ENCODE results near the gene LAPTM5.

The LAPTM5 gene

DNA sequence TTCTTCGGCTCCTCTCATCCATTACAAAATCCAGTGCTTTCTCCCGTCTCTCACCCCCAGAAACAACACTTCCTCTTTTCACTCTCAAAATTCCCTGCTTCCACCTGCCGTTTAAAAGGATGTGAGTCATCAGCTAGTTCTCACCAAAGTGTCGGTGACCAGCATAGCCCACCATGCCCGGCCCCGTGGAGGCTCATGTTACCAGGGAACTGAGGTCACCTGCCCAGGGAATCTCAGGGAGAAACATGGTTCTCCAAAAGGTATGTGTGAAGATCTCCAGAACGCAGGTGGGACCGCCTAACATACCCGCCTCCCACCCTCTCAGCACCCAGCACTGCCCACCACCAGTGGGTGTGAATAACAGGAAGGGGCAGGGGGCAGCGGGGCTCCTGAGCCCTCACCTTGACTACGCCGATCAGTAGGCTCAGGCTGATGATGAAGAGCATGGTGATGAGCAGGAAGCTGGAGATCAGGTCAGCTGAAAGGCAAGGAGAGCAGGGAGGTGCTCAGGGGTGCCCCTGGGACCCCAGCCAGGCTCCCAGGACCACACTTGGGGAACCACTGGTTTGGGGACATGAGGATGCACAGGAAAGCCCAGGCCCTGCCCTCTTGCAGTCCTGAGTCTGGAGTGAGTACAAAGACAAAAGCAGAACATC is 16.2 kb downstream of the LAPTM5 start:
- no peak for DNase-seq

DNA sequence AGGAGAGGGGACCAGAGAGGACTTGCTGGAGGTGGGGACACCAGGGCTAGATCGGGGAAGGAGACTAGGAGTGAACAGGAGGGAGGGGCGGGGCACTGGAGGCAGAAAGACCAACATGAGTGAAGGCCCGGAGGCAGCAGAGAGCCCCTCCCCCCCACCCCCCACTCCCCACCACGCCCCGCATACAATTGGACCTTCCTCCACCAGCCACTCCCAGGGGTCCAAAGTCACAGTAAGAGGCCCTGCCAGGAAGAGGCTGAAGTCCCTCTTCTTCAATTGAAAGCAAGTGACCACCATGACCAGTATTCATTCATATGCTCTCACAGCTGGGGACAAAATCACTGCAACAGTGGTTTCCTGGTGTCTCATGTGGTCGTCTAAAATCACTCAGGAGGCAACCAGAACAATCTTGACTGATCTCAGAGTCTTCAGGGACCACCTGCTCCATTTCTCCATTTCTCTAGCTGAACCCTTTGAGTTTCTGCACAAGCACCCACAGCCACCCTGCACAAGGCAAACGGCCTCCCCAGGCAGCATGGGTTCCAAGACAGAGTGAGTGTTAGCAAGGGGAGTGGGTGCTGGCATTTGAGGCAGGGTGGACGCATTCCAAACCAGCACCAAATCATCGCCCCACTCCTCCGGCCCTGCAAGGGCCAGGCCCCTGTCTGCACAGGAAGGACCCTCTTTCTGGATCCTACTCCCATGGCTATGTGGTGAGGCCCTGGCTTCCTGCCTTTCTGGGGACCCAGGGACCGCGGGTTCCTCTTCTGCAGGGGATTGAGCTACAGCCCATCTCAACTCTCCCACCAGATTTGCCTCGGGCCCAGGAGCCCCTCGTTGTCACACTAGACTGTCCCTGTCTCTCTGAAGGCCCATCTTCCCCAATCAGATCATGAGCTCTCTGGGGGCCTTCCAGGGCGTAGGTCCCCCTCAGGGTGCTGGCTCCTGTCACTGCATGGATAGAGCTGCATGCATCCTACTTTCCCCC is 17.0 kb downstream of the LAPTM5 start:
- DNase-seq = no peak

DNA sequence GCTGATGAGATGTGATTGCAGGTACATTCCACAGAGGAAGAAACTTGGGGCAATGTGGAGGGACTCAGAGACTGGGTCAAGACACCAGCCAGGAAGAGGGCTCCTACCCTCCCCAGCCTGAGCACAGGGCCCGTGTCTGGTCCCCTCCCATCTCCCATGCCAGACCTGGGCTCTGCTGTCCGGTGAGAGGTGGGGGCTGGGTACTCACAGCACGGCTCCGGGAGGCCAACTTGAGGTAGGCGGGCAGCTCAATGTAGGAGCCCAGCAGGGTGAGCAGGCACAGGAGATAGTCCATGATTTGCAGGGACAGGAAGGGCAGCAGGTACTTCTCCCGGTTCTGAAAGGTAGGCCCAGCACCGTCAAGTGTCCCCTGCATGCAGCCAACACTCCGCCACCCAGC is 18.0 kb downstream of the LAPTM5 start:
- DNase-seq = no peak

DNA sequence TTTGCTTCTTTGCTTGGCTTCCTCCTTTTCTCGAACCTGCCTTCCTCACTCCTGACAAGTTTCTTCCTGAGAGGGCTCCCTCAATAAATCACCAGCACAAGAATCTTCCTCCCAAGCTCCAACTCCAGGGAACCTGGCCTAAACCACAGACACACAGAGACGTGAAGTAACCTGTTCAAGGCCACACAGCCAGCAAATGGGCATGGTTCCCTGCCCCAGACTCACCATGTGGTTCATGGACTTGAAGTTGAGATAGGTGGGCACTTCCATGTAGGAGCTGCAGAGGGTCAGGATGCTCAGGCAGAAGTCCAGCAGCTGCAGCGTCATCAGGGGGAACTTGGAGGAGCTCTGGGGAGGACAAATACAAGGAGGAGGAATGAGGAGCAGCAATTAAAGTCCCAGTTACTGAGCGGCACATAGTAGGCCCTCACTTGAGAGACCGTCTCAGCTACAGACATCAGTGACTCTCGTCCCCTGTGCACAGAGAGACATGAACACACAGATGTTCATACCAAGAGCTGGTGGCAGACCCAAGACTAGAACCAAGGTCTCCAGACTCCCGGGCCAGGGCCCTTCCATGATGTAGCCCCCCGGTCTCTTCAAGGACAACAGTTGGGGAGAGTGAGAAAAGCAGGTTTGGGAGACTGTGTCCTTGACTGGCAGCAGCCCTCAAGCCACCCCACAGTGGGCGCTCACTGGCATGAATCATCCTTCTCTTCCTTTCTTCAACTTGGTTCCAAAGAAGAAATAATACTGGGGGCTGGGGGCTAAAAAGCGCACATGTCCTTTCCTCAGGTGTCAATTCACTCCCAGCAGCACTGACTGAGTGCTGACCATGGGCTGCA is 18.6 kb downstream of the LAPTM5 start:
- no peak for DNase-seq

DNA sequence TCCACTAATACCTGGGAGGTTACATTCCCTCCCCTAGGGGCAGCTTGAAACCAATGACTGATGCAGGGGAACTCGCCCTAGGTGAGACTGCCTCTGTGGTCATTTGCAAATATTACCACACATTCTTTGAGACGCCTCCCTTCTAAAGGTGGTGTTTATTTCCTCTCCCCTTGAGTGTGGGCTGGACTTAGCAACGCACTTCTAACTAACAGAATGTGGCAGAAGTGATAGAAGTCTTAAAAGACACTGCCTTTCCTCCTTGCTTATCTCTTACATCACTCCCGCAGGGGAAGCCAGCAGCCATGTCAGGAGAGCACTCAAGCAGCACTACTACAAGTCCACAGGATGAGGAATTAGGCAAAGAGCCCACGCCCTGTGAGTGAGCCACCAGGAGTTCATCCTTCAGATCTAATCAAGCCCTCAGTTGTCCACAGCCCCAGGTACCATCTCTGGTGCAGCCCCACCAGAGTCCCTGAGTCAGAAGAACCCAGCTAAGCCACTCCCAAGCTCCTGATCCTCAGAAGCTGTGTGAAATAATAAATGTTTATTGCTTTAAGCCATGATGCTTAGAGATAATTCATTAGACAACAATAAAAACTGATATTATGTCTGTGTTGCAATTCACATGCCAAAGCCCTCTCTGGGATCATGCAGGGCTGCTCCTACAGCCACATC is 19.4 kb downstream of the LAPTM5 start:
- no peak for DNase-seq

DNA sequence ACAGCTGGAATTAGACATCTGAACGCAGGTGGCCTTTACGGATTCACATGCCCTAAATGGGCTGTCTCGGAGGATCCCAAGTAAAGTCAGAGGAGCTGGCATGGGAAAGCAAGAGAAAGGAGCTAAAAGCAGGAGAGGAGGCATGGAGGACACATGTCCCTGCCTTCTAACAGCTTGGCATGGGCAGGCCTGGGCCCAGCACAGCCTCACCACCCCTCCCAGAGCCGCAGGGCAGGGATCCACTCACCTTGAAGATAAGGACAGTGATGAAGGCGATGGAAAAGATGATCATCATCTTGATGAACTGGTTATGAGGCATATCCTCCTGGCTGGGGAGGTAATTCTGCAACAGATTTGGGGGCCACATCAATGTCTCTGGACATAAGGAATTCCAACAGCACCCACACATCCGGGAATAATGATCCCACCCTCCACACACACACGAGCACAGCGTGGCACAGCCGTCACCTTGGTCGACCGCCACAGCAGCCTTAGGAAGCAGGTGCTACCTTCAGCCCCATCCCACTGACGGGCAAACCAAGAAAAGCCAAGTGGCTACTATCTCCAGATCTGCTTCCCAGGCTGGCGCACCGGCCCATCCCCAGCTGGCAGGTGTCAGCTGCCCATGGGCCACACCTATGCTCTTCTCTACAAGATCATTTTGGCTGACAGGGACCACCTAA is 20.1 kb downstream of the LAPTM5 start:
- DNase-seq = no peak

DNA sequence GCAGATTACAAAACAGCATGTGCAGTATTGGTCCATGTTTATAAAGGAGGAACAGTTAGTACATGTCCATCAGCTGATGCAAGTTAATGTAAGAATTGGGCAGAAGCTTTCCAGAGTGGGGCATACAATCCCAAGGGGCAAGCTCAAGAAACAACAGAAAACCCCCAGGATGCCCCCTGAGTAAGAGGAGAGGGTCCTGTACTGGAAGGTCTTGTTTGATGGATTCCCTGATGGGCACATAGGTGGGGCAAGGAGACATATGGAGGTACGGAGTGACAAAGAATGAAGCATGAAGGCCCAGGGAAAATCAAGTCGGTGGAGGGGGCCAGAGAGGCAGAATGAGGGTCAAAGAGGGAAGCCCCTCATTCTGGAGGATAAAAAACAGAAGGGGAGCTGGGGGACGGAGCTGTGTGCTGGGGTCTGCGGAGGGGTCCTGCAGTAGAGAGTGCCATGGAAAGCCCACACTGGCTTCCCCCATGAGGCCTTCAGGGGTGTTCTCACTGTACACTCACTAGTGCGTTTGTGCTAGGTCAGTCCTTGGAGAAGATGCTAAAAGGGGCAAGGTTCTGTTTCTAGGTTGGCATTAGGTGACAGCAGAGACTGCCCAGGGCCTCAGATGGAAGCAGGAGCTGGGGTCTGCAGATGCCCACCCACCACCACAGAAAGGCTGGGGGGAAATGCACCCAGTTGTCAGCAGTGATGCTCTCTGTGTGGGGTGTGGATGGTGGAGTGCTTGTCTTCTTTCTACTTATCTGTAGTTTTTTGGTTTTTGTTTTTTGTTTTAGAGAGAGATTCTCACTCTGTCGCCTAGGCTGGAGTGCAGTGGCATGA is 21.7 kb downstream of the LAPTM5 start:
- DNase-seq = no peak

DNA sequence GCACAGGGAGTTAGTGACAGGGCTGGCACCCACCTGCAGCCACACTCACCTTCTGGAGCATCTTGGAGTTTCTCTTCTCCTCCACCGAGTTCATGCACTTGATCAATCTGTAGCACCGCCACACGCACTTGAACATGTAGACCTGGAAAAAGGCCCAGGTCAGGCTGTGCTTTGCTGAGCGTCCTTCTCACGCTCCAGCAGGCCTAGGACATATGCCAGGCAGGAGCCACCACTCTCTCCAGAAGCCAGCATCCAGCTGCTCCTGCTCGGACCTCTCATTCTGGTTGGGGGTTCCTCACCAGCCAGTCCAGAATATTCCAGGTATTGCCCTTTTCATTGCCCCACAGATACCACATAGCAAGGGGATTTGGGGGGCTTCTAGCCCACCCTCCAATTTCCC is 22.4 kb downstream of the LAPTM5 start:
- DNase-seq = no peak

DNA sequence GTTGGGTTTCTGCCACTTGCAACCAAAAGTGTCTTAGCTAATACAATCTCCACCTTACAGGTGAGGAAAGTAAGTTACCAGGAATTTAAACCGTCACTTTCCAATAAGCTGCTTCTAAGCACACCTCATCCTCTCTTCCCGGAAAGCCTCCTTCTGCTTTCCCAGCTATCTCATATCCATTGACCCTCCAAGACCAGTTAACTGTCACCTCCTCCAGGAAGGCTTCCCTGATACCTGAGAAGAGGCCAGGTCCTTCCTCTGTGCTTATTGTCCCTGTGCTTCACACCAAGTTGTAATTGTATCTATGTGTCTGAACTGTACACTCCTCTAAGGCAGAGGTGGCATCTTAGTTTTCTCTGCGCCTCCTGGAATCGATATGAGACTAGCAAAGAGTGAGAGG is 23.0 kb downstream of the LAPTM5 start:
- no peak for DNase-seq

DNA sequence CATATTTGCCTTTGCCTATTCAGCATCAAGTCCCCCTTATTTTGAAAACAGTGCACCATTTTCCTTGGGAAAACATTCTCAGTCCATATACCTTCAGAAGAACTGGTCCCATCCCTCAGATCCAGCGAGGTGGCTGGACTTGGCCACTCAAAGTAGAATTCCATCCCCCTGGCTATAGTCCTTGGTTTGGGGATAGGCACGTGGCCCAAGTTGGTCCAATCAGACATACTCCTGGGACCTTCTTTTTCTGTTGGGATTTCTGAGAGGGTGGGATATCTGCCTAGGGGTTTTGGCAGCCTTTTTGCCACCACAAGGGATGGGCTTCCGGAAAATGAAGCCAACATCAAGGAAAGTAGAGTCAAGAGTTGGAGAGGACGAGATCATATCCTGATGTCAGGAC is 23.5 kb downstream of the LAPTM5 start:
- no peak for DNase-seq

DNA sequence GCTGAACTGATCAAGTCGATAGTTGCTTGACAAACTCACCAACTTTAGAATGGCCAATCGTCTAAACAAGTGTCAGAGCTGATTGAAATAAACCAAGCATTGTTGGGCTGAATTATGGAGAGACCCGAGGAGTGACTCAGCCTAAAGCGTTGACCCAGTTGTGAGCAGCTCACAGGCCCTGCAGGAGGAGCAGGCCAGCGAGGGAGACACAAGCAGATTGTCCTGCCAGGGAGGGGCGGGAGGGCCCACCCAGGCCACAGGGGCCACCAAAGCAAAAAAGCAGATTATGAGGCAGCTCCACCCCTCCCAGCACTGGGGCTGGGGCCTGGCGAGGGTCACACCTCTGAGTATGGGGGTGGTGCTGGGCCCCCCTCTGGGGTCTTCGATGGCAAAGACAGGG is 24.1 kb downstream of the LAPTM5 start:
- DNase-seq = no peak

DNA sequence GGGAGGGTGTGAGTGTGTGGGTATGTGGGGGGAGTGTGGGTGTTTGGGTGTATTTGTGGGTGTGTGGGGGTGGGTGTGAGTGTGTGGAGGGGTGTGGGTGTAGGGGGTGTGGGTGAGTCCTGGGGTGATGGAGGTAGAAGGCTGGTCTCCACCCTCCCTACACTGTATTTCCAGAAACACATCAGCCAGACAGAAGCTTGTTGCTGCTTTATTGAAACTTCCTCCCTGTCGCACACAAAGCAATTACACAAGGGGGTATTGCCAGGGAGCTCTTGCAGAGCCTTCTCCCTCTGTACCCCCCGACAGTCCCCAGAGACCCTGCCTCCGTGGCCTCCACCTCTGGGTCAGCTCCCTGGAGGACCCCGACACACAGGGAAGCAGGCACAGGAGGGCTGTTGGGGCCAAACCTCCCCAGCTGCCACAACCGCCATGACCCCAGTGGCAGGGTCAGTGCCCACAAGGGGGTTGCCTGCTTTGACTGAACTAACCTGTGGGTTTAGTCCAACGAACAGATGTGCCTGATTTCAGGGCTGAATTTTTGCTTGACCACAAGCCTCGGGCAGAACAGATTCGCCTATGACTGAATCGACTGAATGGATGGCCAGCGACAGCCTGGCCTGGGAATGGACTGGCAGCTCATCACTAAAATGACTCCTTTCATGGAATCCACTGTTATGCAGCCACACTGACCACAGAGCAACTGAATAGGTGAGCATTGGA is 25.1 kb downstream of the LAPTM5 start:
- DNase-seq = no peak

DNA sequence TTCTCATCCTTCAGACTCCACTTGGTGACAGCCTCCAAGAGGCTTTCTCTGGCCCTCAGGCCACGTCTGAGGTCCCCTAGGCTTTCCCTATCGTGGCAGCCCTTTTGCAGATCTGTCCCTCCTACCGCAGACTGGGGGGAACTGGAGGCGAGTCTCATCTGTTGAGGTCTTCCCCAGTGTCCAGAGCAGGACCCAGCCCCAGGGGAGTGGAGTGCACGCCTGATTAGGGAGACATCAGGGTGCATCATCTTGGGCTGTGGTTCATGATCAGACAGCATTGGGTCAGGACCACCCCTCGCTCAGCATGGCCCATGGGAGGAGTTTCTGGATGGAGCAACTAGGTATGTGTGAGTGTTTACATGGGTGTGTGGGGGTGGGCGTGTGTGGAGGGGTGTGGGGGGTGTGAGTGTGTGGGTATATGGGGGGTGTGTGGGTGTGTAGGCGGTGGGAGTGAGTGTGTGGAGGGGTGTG is 25.7 kb downstream of the LAPTM5 start:
- DNase-seq = no peak

DNA sequence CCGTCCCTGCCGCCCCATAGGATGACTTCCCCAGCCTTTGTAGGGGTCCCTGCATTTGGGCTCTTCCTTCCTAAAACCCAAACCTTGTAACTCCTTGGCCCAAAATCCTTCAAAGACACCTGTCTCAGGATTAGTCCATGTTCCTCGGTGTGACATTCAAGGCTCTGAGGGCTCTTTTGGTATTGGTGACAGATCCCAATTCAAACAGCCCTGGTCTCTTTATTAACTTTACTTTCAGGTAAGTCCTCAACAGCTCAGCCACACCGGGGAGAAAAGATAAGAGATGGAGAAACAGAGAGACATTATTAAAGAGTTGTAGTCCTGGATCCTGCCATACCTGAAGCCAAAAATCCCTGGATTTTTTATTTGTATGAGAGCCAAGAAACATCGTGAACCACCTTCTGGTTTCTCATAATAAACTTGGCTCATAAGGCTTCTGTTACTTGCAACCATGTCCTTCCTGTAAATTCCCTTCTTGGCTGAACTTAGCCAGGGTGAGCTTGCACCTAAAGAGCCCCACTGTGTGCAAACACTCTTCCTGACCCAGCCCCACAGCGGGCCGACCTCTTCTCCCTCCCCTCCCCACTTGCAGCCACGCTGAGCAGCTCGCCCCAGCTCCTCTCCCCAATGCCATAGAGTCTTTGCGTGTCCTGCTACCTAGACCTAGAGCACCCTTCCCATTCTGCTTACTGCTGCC is 26.3 kb downstream of the LAPTM5 start:
- no peak for DNase-seq

DNA sequence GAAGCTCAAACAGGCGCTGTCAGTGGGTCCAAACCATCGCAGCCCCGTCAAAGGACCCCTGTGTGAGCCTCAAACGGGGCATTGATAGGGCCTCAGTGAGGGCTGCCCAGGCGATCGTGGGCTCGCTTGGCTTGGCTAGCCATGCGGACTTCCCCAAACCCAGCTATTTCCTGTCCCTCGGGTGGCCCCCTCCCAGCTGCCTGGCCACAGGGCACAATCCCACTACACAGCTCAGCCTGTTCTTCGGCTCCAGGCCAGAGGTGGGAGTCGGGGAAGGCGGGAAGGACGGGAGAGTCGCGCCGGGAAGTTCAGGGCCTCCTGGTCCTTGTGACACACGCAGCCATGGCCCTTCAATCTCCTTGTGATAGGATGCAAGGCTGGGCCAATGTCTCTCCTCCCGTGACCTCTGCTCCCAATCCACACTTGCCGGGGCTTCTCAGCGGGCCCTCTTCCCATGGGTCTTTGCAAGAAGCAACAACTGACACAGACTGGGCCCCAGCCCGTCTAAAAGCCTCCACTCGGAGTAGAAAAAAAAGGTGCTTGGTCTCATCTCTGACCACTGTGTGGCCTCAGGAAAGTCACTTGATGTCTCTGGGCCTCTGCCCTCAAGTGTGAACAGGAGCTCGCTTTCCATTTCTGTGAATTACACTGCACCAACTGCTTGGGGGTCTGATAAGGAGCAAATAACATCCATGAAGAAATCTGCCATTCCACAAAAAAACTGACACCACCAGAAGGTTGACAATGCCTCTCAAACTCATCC is 27.0 kb downstream of the LAPTM5 start:
- DNase-seq = no peak

DNA sequence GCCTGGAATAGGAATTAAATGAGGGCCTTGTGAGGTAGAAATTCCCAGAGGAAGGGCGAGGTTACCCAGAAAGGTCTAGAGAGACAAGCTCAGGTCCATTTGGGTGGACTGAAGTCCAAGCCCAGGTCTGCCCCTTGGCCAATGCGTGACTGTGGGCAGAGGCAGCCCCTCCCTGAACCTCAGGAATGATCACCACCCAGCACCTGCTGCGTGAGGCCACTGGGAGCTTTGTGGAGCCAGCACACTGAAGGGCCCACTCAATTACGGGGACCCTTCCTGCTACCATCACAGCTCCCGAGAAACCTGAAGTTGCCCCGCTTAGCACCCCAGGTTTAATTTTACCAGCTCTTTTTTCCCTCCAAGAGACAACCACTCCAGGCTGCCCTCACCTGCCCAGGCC is 27.7 kb downstream of the LAPTM5 start:
- DNase-seq = no peak

DNA sequence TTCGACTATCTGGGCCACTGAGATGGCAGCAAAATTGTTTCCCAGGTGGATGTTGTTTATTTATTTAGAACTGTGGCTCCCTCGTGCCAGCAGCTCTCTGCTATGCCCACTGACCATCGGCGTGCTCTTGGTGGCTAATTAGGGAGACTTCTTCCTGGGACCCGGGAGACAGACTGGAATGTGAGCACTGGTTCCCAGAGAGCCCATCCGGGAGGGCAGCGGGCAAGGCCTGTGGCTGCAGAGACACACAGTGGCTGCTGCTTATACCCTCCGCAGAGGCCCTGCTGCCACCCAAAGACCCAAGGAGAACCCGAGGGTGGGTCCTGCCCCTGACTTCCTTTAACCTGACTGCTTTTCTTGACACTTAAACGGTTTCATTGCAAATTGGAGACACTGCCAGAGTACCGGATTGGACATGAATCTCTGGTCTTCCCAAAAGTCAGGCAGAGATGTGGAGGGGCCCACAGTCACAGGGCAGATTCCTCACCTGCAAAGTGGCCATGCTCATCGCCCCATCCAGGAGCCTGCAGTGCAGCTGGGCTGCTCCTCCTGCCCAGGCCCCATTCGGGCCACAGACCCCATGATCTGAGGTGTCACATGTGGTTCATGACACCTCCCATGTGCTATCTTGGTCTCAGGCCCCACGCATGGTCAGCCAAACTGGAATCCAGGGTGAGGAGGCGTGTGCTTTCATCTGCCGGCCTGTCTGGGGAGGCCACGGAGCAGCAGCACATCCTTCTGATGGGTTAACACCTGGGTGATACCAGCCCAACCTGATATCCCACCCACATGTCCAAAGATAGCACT is 28.5 kb downstream of the LAPTM5 start:
- no peak for DNase-seq

DNA sequence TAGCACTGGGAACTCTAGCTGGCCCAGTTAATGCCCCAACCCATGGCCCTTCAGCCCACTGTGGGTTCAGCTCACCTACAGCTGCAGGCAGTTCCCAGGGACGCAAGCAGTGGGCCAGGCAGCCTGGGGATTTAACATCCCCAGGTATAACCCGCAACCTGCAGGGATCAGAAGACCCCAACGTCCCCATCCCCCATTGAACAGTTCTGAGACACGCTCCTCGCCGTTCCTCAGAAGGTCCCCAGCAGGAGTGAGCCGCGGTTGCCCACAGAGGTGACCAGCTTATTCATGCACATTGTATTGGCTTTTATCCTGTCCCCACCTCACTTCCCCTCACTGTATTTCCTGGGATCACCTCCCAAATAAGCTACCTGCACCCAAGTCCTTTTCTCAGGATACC is 29.2 kb downstream of the LAPTM5 start:
- no peak for DNase-seq

All from NCI-H1092 (cell line).